Ectodermal cell (in vitro differentiated cells): ENCODE results near the gene LRMDA.

Source experiments
- H3K27ac ChIP-seq: 2 replicates; pipeline ENCODE4 v1.7.0; 2013; ENCODE audit warnings: mild to moderate bottlenecking, low read depth, low read length; ENCODE audit not compliant: insufficient read depth, poor library complexity, severe bottlenecking
- H3K27me3 ChIP-seq: 2 replicates; pipeline ENCODE4 v1.7.0; 2013; ENCODE audit warnings: mild to moderate bottlenecking, low read length; ENCODE audit not compliant: insufficient read depth, control insufficient read depth, poor library complexity, severe bottlenecking
- H3K36me3 ChIP-seq: one replicate; pipeline ENCODE4 v1.7.0; 2013; ENCODE audit warnings: low read length; ENCODE audit not compliant: control insufficient read depth, insufficient read depth
- H3K4me1 ChIP-seq: one replicate; pipeline ENCODE4 v1.7.0; 2013; ENCODE audit warnings: low read length; ENCODE audit not compliant: control insufficient read depth, insufficient read depth
- H3K4me3 ChIP-seq: 2 replicates; pipeline ENCODE4 v1.7.0; 2013; ENCODE audit warnings: low read depth, low read length, control low read depth; ENCODE audit not compliant: insufficient read depth
- H3K9me3 ChIP-seq: 2 replicates; pipeline ENCODE4 v1.7.0; 2013; ENCODE audit warnings: mild to moderate bottlenecking, low read length, moderate library complexity; ENCODE audit not compliant: control insufficient read depth
- WGBS, 2 experiments: methylation state at CpG; one replicate each; pipeline ENCODE4 v1.1.7; 2013; ENCODE audit warnings: missing lambda C conversion rate in 2 of 2; 5-methylcytosine and 5-hydroxymethylcytosine counted together

The LRMDA gene

GRCh38 chr10:76456197-76456596, 1024.8 kb downstream of the LRMDA start:
- Histone ChIP-seq H3K27ac (no peak overlapping the region), H3K27me3 (no peaks in the 10 kb centered on the region), H3K4me1 (no peaks in the 10 kb centered on the region), H3K9me3 (no peaks in the 10 kb centered on the region), H3K36me3 (no peaks in the 10 kb centered on the region), H3K4me3 (no peak overlapping the region)
- WGBS, 2 experiments, result 97 to 100% methylated on average over 1 of the region's 1 CpG

DNA sequence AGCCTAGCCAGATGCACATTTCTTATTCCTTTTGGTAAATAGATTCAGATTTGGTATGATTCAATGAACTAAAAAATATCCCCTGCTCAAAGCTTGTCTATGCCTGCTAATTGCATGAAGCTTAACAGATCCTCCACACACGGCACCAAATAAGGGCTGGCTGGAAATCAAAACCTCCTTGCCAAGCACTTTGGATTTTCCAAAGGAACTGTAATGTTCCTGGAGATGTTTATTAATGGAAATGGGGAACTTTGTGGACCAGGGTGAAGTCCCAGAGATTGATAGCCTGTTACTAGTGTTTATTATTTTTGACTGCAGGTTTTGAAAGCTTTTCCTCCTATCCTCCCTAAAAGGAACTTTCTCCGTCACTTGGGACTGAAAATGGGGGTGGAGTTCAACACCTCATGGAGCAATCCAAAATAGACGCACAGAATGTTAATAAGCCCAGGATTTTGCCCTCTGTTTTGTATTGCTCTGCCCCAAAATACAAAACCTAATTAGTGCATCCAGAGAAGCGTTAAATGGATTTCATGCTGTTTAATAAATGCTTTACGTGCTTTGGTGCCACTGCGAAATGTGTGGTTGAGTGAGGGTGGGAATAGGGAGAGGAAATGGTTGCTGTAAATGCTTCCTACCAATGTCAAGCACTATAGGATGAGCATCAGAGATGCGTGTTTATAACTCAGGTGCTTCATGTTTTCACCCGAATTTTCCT, 1027.7 kb downstream of the LRMDA start:
- 90 to 94% methylated on average over 8 of the region's 8 CpGs for WGBS, 2 experiments
- Histone ChIP-seq H3K4me1 (no peaks in the 10 kb centered on the region), H3K27ac (no peak overlapping the region), H3K36me3 (no peaks in the 10 kb centered on the region), H3K27me3 (no peaks in the 10 kb centered on the region), H3K9me3 (no peaks in the 10 kb centered on the region), H3K4me3 (no peak overlapping the region)

DNA sequence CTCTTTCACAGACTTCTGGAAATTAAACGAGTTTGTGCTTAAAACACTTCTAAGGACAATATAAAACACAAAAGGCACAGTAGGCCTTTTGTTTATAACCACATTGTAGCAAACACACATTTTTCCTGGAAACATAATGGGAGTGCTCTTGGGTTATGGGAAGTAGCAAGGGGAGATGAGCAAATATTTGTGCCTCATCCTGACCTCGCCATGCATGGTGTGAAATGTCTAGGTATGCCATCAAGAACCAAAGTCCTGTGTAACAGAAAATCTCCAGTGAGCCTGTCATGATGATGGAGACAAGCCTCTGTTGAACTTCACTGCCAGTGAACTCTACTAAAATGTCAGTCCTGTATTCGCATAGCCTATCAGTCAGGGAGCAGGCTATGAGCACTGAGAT, 1029.6 kb downstream of the LRMDA start:
- H3K36me3 ChIP-seq, result no peaks in the 10 kb centered on the region

DNA sequence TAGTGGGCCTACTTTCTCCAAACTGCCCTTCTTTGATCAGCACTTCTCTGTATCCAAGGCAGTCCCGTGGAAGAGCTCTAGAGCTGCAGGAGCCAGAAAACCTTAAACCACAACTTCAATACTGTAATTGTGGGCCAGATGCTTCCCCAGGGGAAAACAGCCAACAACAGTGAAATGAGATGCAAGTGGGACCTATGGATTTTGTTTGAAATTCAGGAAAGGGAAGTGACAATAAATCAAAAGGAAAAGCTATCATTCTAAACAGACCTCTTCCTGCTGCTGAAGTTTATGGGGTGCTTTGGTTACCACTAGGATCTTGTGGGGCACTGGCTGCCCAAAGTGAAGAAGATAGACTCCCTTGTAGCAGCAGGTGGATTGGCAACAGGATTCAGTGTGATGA, 1031.7 kb downstream of the LRMDA start:
- Histone ChIP-seq H3K4me1 (no peaks in the 10 kb centered on the region), H3K27ac (no peak overlapping the region)
- WGBS, 2 experiments, result 70 to 86% methylated on average over 1 of the region's 1 CpG

More for the DNA sequence above, 1029.6 kb downstream of the LRMDA start:
- Histone ChIP-seq H3K4me1 (no peaks in the 10 kb centered on the region), H3K9me3 (no peaks in the 10 kb centered on the region), H3K27me3 (no peaks in the 10 kb centered on the region), H3K4me3 (no peak overlapping the region), H3K27ac (no peak overlapping the region)
- 94 to 99% methylated on average over 3 of the region's 3 CpGs for WGBS, 2 experiments

DNA sequence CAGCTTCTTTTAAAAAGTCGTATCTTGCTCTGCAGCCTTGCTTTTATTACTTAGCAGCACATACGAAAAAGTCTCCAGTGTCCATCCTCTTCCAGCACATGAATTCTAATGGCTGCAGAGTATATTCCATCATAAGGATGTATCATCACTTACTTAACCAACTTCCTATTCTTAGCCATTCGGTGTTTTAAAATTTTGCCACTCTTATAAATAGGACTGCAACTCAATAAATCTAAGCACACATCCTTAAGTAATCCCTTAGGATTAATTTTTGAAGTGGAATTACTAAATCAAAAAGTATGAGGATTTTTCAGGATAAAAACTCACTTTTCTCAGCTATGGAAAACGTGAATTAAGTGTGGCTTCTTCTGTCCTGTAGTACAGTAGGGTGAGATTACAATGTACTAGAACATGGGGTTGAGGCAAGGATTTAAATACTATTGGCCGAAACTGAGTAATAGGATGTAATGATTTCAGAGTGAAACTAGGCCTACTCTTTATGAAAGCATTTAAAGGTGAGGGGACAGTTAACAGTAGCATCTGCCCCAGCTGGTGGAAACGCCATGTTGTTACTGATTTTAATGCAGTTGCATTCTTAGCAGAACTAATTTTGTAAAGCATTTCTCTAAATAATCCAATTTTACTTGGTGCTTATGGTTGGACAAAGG, 1035.5 kb downstream of the LRMDA start:
- no peaks in the 10 kb centered on the region for H3K36me3 ChIP-seq
- no peak overlapping the region for H3K4me3 ChIP-seq
- H3K27ac ChIP-seq, result no peak overlapping the region
- H3K27me3 ChIP-seq, result no peaks in the 10 kb centered on the region
- H3K9me3 ChIP-seq, result no peaks in the 10 kb centered on the region
- no peaks in the 10 kb centered on the region for H3K4me1 ChIP-seq
- WGBS, 2 experiments, result 91 to 94% methylated on average over 6 of the region's 6 CpGs

More for the DNA sequence above, 1031.7 kb downstream of the LRMDA start:
- H3K9me3 ChIP-seq, result no peaks in the 10 kb centered on the region
- no peaks in the 10 kb centered on the region for H3K27me3 ChIP-seq
- H3K4me3 ChIP-seq, result no peak overlapping the region
- no peaks in the 10 kb centered on the region for H3K36me3 ChIP-seq

GRCh38 chr10:76469675-76470074, 1038.3 kb downstream of the LRMDA start:
- H3K4me3 ChIP-seq, result no peak overlapping the region
- H3K36me3 ChIP-seq, result no peaks in the 10 kb centered on the region
- no peaks in the 10 kb centered on the region for H3K4me1 ChIP-seq
- H3K27me3 ChIP-seq, result no peaks in the 10 kb centered on the region
- no peak overlapping the region for H3K27ac ChIP-seq
- H3K9me3 ChIP-seq, result no peaks in the 10 kb centered on the region

DNA sequence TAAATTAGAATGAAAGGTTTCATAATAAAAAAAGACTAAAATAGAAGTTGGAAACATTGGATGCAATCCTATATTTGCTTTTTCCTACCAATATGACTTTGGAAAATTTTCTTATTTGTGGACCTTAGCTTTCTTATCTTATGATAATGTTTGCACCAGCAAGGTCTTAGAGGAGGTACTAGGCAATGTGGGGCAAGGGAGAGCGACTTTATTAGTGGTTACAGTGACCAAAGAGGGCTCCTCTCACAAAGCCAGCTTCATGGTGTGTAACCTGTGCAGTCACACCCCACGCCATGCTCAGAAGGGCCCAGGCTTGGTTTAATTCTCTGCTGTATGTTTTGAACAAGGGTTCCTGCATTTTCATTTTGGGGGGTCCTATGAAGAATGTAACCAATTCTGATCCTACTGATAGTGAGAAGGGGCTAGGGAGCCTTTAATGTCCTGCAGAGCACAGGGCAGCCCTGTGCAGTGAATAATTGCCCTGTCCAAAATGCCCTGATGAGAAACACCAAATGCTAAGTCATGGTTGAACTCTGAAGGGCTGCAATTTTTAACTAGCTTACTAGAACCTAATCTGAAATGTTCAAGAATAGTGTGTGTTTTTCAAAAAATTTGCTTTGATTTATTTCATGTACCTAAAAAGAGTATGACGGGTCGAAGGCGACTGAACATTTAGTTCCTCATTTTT, 1047.8 kb downstream of the LRMDA start:
- H3K27ac ChIP-seq, result no peak overlapping the region
- H3K4me3 ChIP-seq, result no peak overlapping the region
- no peaks in the 10 kb centered on the region for H3K9me3 ChIP-seq
- H3K36me3 ChIP-seq, result no peaks in the 10 kb centered on the region
- no peaks in the 10 kb centered on the region for H3K4me1 ChIP-seq
- no peaks in the 10 kb centered on the region for H3K27me3 ChIP-seq
- WGBS, 2 experiments, result 89 to 98% methylated on average over 5 of the region's 5 CpGs

DNA sequence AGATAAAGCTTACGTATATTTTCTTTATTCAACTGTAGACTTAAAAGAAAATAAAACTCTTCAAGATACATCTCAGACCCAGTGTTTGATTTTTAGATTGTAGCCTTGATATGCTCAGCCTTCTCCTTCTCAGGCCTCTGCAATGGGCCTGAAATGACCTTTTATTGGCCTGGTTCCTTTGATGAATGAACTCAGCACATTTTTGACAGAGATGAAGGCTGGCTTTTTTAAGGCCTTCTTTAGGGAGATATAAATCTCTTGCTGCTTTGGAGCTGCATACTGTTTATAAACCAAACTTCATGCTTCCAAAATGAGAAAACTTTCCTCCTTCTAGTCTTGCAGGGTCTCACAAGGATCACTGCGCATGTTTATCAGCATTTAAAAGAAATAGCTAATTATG, 1049.8 kb downstream of the LRMDA start:
- Histone ChIP-seq H3K27ac (no peak overlapping the region), H3K27me3 (no peaks in the 10 kb centered on the region), H3K9me3 (no peaks in the 10 kb centered on the region), H3K4me1 (no peaks in the 10 kb centered on the region), H3K36me3 (no peaks in the 10 kb centered on the region), H3K4me3 (no peak overlapping the region)
- 83 to 90% methylated on average over 1 to 2 of the region's 2 CpGs for WGBS, 2 experiments

- H3K4me3 ChIP-seq, result no peak overlapping the region
- H3K27ac ChIP-seq, result no peak overlapping the region
- no peaks in the 10 kb centered on the region for H3K4me1 ChIP-seq
- no peaks in the 10 kb centered on the region for H3K36me3 ChIP-seq
- 91 to 100% methylated on average over 1 of the region's 1 CpG for WGBS, 2 experiments
- peaks cover 3% of the 10 kb centered on the region for H3K9me3 ChIP-seq
- no peaks in the 10 kb centered on the region for H3K27me3 ChIP-seq
Observed at GRCh38 chr10:76487582-76487981, 1056.2 kb downstream of the LRMDA start.

DNA sequence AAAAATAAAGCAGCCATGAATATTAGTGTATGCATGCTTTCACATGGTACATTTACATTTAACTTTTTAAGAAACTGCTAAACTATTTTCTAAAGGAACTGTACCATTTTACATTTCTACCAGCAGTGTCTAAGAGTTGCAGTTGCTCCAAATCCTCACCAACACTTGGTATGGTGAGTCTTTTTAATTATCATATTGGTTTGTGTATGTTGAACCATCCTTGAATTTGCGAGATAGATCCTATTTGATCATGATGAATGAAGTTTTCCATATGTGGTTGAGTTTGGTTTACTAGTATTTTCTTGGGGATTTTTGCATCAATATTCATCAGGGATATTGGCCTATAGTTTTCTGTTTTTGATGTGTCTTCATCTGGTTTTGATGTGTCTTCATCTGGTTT, 1057.2 kb downstream of the LRMDA start:
- Histone ChIP-seq H3K27me3 (no peaks in the 10 kb centered on the region), H3K27ac (no peak overlapping the region), H3K36me3 (no peaks in the 10 kb centered on the region), H3K4me3 (no peak overlapping the region), H3K4me1 (no peaks in the 10 kb centered on the region), H3K9me3 (peaks cover 3% of the 10 kb centered on the region)
- WGBS, 2 experiments, result 89 to 95% methylated on average over 1 of the region's 1 CpG
